Esophagus squamous epithelium (tissue), 4 donors: Measurements from ENCODE around the gene CRTAP.

ENCODE experiments used
- CTCF ChIP-seq, 6 experiments: fragments of 450-650 bp in 4 of 6; fragments of 200-600 bp in 2 of 6; sonication (generic) in 2 of 6; IDR thresholded peaks; one replicate each; pipeline ENCODE4 v1.5.1; 2016 to 2019; ENCODE audit warnings: antibody characterized with exemption in 6 of 6, mild to moderate bottlenecking in 4 of 6, moderate library complexity in 4 of 6
- POLR2A ChIP-seq, 4 donors: fragments of 450-650 bp; IDR thresholded peaks; one replicate each; pipeline ENCODE4 v1.6.1; 2017; ENCODE audit warnings: antibody characterized with exemption in 4 of 4, mild to moderate bottlenecking in 4 of 4, moderate library complexity in 3 of 4

DNA sequence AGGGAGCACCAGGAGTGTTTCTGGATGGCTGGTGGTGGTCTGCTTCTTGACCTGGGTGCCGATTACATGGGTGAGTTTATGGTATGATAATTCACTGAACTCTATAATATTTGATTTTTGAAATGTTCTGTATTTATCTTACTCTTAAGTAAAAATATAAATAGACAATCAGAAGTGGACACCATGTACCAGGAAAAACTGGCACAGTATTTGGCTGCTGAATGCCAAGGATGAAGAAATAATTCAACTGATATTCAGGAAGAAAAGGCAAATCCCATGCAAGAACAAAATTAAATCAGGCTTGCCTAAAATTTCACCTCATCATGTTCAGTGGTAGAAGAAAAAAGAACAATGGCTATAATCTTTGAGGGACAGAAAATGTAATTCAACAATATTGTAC lies 51.6 kb downstream of the CRTAP start:
- no peak for TF ChIP-seq CTCF (IDR thresholded peaks at IDR 0.05)
- TF ChIP-seq POLR2A (IDR thresholded peaks at IDR 0.05), result no peak
